GOT3 (cell line): Measurements from ENCODE around the gene PRKCH.

Experiments
- DNase-seq: peaks from one replicate; lab custom pipeline; 2025; ENCODE audit warnings: mixed read lengths; lab: John Stamatoyannopoulos, UW

Gene PRKCH

DNA sequence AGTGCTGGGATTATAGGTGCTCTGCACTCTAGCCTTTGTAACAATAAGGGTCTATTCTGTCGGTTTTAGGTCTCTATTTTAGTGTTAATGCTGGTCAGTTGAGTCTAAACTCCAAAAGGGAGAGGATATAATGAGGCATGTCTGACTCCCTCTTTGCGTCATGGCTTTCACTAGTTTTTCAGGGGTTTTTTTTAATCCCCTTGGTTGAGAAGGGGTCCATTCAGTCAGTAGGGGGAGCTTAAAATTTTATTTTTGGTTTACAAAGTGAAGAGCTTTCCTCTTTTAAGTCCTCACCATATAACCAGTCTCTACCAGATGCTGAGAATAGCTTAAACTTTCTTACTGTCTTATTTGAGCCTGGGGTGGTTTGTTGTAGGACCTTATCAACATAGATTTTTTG, 106.9 kb downstream of the PRKCH start:
- no peak for DNase-seq

DNA sequence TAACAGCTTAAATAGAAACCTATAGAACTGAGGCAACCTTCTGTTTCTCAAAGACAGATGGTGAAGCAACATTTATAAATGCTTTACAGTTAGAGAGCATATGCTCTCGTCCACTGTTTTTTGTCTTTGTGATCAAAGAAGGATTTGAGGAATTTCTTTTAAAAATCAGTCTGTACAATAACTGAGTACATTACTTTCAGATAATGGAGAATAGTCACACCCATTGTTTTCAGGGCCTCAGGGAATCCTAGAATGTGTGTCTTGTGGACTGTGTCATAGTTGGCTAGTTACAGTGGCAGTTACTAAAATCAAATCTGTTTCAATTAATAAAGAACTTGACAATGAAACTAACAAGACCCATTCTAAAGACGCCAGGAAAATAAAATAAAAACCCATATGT, 107.9 kb downstream of the PRKCH start:
- DNase-seq: no peak

- no peak for DNase-seq
Measured at GRCh38 chr14:61430066-61430757, 108.8 kb downstream of the PRKCH start.

- DNase-seq: no peak
Measured at GRCh38 chr14:61433169-61433568, 111.8 kb downstream of the PRKCH start.

- no peak for DNase-seq
Measured at GRCh38 chr14:61433828-61434227, 112.4 kb downstream of the PRKCH start.

- no peak for DNase-seq
Measured at GRCh38 chr14:61434311-61434710, 112.9 kb downstream of the PRKCH start.

GRCh38 chr14:61435563-61436337, 114.4 kb downstream of the PRKCH start:
- no peak for DNase-seq

- no peak for DNase-seq
Measured at GRCh38 chr14:61437381-61437780, 116.0 kb downstream of the PRKCH start.

DNA sequence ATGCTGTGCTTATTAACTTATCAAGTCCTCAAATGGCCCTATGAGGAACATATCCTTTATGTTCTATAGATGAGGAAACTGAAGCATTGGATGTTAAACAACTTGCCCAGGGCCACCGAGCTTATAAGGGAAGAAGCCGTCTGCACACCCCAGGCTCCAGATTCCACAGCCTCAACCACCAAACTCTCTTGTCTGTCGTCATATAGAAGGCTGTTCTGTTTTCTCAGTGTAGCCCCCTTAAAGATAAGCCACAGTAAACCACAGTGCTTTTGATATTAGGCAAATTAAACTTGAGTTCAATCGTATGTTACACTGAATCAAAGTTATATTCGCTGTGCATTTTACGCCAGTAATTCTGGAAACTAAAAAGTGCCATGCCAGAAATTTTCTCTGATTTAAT, 116.7 kb downstream of the PRKCH start:
- no peak for DNase-seq

DNA sequence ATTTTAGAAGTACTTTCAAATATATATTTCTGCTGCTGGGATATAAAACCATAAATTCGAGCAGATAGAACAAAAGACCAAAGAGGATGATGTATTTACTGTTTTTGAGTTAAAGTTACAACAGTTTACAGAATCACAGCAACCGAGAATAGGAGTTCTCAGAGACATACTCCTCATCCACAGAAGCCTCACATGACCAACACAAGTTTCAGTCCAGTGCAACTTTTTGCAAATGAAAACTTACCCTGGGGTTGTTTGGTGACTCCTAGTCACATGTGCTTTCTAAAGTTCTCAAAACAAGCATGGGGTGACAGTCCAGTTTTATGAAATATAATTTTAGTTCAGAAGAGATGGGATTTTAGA, 117.1 kb downstream of the PRKCH start:
- no peak for DNase-seq

- no peak for DNase-seq
Measured at GRCh38 chr14:61438860-61439765, 117.7 kb downstream of the PRKCH start.

DNA sequence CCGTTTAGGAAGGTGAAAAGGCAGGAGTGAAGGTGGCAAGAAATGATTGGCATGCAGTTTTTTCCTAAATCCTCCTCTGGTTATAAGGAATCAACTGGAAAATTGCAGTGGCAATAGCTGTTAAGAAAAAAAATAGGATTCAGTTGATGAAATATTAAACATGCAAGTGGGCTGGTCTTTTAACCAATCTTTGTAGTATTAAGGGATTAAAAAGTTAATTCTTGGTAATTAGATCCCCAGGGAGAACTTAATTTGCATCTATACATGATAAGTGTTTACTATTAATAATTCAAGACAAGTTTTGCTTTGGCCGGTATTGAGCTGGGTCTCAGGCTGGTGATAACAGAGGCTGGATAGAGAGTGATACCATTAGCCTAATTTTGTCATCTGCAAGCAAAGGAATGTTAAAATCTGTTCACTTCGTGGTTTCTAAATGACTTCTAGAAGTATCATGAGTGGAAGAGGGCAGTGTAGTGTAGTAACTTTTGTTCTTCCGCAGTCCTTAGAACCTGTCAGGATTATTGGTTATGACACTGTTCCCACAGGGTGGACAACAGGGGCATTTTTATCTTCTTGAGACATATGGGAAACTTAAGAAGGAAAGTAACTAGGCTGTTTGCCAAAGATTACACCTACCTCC, 118.5 kb downstream of the PRKCH start:
- DNase-seq: no peak

DNA sequence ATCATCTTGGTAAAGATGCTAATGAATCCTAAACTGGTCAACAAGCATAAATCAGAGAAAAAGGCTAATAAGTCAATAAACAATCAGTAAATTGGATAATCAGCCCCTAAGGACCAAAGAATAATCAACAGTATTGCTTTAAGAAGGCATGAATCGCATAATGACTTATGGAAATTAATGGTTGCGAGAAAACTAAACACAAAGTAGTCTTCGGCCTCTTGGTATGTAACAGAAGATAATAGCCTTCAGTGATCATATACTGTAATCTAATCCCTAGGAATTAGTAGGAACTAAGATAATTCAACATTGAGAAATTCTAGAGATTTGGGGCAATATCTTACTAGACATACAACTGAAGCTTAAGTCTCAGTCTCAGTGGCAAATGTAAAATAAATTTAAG, 122.1 kb downstream of the PRKCH start:
- DNase-seq: no peak

GRCh38 chr14:61444215-61444768, 122.9 kb downstream of the PRKCH start:
- DNase-seq: no peak

DNA sequence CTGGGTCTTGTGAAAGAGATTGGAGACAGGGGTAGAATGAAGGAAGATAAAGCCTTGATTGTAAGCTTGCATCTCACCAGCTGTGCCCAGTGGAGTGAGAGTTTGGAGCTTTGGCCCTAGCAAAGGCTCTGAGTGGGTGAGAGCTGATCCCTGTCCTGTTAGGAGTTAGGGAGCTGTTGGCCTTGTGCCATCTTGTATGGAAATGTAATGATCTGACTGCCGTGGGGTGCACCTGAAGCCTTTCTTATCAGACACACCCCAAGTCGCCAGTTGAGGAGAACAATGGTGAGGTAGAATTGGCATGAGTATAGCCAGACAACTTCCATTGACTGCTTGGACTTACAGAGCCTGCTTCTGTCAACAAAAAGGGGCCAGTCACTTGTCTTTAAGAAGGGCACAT, 130.1 kb downstream of the PRKCH start:
- DNase-seq: no peak

DNA sequence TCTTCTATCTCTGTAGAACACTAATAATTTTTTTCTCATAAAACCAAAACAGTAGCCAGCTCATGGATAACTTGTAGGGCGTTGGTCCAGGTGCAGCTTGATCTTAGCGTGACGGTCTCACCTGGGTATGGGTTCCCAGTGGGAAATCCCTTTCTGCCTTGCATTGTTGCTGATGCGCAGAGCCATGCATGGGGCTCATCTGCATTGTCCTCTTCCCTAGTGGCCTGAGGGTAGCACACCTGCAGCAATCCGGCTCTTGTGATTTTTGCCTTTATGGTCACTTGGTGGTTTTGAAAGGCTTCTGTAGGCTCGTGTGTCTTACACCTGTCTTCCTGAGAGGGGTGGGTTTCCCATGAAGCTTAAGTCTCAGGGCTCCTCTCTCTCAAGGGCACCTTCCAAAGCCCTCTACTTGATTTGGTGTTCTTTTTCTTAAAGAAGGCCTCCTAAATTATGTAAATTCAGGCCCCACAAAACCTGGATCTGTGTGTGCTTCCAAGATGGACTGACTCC, 130.6 kb downstream of the PRKCH start:
- DNase-seq: no peak

DNA sequence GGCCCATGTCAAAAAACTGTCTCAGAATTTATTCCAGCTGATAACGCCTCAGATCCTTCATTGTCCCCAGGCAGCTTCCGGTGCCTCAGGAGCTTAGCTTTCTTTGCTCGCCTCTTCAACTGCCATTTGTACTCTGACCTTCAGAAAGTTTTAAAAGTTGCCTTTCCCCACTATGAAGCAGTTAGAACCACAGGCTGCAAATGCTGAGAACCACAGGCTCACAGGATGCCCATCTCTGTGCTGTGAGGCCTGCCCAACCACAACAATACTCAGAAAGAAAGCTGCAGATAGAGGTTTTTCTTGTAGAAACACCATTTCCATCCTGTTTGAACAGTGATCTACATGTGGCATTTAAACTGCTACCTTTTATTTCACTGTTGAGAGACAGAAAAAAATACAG, 131.1 kb downstream of the PRKCH start:
- DNase-seq: no peak

- no peak for DNase-seq
Measured at GRCh38 chr14:61453103-61453767, 131.9 kb downstream of the PRKCH start.

DNA sequence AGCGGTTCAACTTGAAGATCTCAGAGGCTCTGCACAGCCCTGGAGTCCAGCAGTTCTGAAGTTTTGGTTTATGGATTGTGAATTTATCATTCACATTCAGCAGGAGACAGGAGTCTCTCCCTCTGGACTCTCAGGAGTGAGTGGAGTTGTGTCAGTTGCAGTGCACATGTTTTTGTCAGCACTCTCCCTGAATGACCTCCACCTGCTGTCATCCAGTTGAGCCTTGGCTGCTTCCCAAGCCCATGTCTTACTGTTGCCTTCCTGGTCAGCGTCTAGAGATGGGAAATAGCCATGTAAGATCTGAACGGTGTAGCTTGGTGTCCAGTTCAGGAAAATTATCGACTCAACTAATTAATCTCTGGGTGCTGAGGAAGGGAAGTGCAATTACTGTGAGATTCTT, 133.2 kb downstream of the PRKCH start:
- DNase-seq: no peak

- DNase-seq: no peak
Measured at GRCh38 chr14:61455351-61455750, 134.0 kb downstream of the PRKCH start.

- DNase-seq: no peak
Measured at GRCh38 chr14:61456720-61457119, 135.3 kb downstream of the PRKCH start.
